ENCODE measurements around the gene SERPINA5. TPM values are rescaled to one million over a fixed set of nuclear protein-coding genes. Genes with fewer than 3 reads are reported as not detected.

Gene SERPINA5
- total RNA-seq, 4 donors from 2014 or later = 0.76 to 4.5 (median 1.9) TPM; not detected in 1

- Histone ChIP-seq H3K4me3 (no peak overlapping the region), H3K27me3 (no peaks in the 10 kb centered on the region), H3K36me3 (no peaks in the 10 kb centered on the region), H3K27ac (no peak overlapping the region), H3K4me1 (no peaks in the 10 kb centered on the region), H3K9me3 (no peaks in the 10 kb centered on the region)
- TF ChIP-seq POLR2AphosphoS5 (IDR thresholded peaks at IDR 0.05) (no peak), POLR2A (IDR thresholded peaks at IDR 0.05) (no peak), EP300 (IDR thresholded peaks at IDR 0.05) (no peak)
- TF ChIP-seq, protein P1, sequence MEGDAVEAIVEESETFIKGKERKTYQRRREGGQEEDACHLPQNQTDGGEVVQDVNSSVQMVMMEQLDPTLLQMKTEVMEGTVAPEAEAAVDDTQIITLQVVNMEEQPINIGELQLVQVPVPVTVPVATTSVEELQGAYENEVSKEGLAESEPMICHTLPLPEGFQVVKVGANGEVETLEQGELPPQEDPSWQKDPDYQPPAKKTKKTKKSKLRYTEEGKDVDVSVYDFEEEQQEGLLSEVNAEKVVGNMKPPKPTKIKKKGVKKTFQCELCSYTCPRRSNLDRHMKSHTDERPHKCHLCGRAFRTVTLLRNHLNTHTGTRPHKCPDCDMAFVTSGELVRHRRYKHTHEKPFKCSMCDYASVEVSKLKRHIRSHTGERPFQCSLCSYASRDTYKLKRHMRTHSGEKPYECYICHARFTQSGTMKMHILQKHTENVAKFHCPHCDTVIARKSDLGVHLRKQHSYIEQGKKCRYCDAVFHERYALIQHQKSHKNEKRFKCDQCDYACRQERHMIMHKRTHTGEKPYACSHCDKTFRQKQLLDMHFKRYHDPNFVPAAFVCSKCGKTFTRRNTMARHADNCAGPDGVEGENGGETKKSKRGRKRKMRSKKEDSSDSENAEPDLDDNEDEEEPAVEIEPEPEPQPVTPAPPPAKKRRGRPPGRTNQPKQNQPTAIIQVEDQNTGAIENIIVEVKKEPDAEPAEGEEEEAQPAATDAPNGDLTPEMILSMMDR (IDR thresholded peaks at IDR 0.05) = no peak
- no peak for DNase-seq (ENCODE audit: low spot score in 2 of 2)
- 83% methylated on average over 12 of the region's 16 CpGs for WGBS
Measured at GRCh38 chr14:94562941-94563883, 18.0 kb upstream of the SERPINA5 start.

DNA sequence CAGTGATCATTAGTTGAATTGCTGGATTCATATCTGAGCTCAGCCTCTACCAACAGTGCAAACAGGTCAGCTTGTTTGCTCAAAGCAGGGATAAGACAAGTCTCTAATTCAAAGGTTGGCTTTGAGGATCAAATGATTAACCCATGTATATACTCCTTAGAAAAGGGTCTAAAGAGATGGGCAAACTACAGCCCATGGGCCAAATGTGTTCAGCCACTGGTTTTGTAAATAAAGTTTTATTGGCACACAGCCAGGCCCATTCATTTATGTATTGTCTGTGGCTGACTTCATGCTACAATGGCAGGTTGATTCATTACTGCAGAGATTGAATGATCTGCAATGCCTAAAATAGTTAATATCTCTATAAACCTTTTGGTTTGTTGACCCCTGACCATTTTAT, 16.8 kb upstream of the SERPINA5 start:
- Histone ChIP-seq H3K9me3 (no peaks in the 10 kb centered on the region), H3K36me3 (no peaks in the 10 kb centered on the region), H3K27me3 (no peaks in the 10 kb centered on the region), H3K4me1 (no peaks in the 10 kb centered on the region), H3K27ac (no peak overlapping the region), H3K4me3 (no peak overlapping the region)
- TF ChIP-seq POLR2AphosphoS5 (IDR thresholded peaks at IDR 0.05) = no peak
- TF ChIP-seq POLR2A (IDR thresholded peaks at IDR 0.05) = no peak
- TF ChIP-seq EP300 (IDR thresholded peaks at IDR 0.05) = no peak
- TF ChIP-seq, protein P1 (IDR thresholded peaks at IDR 0.05) = no peak
- no peak for DNase-seq (ENCODE audit: low spot score in 2 of 2)

DNA sequence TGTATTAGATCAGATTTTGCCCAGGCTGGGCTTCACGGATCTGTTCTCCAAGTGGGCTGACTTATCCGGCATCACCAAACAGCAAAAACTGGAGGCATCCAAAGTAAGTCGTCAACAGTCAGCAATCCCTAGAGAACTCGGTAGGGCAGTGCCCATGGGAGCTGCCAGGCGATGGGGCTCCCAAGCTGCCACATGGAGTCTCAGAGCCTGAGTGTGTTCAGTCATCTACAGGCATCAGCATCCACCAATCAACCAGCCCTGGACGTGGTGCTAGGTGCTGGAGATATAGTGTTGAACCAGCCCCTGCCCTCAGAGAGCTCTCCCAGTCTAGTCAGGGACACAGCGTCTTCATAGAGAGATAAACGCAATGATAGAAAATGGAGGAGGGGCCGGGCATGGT, 13.0 kb upstream of the SERPINA5 start:
- TF ChIP-seq, protein P1 (IDR thresholded peaks at IDR 0.05) = no peak
- TF ChIP-seq POLR2A (IDR thresholded peaks at IDR 0.05) = no peak
- TF ChIP-seq EP300 (IDR thresholded peaks at IDR 0.05) = no peak
- no peak for TF ChIP-seq POLR2AphosphoS5 (IDR thresholded peaks at IDR 0.05)
- H3K27me3 ChIP-seq = no peaks in the 10 kb centered on the region
- H3K4me3 ChIP-seq = no peak overlapping the region
- no peaks in the 10 kb centered on the region for H3K9me3 ChIP-seq
- H3K36me3 ChIP-seq = no peaks in the 10 kb centered on the region
- H3K4me1 ChIP-seq = no peaks in the 10 kb centered on the region
- no peak overlapping the region for H3K27ac ChIP-seq
- WGBS = 88% methylated on average over 9 of the region's 9 CpGs
- DNase-seq (ENCODE audit: low spot score in 2 of 2) = no peak

- DNase-seq (ENCODE audit: low spot score in 2 of 2) = no peak
- Histone ChIP-seq H3K4me1 (no peaks in the 10 kb centered on the region), H3K9me3 (no peaks in the 10 kb centered on the region), H3K4me3 (no peak overlapping the region), H3K27me3 (no peaks in the 10 kb centered on the region), H3K36me3 (no peaks in the 10 kb centered on the region), H3K27ac (no peak overlapping the region)
- TF ChIP-seq, protein P1 (IDR thresholded peaks at IDR 0.05) = no peak
- TF ChIP-seq POLR2AphosphoS5 (IDR thresholded peaks at IDR 0.05) = no peak
- TF ChIP-seq POLR2A (IDR thresholded peaks at IDR 0.05) = no peak
- no peak for TF ChIP-seq EP300 (IDR thresholded peaks at IDR 0.05)
- 78% methylated on average over 16 of the region's 20 CpGs for WGBS
Measured at GRCh38 chr14:94569381-94570001, 11.7 kb upstream of the SERPINA5 start.

GRCh38 chr14:94570002-94570400, 11.2 kb upstream of the SERPINA5 start:
- DNase-seq (ENCODE audit: low spot score in 2 of 2) = no peak
- 94% methylated on average over 4 of the region's 6 CpGs for WGBS

More at GRCh38 chr14:94570002-94570400, 11.2 kb upstream of the SERPINA5 start:
- Histone ChIP-seq H3K4me1 (no peaks in the 10 kb centered on the region), H3K27ac (no peak overlapping the region), H3K9me3 (no peaks in the 10 kb centered on the region), H3K4me3 (no peak overlapping the region), H3K27me3 (no peaks in the 10 kb centered on the region), H3K36me3 (no peaks in the 10 kb centered on the region)
- TF ChIP-seq EP300 (IDR thresholded peaks at IDR 0.05) (no peak), POLR2AphosphoS5 (IDR thresholded peaks at IDR 0.05) (no peak), POLR2A (IDR thresholded peaks at IDR 0.05) (no peak)
- TF ChIP-seq, protein P1 (IDR thresholded peaks at IDR 0.05) = no peak
